Effector memory CD8-positive, alpha-beta T cell (primary cell): ENCODE data around the gene GPR4.

Source experiments
- ATAC-seq: fragments of 150-1000 bp; cut with Tn5 transposase; replicated peaks from 2 replicates; pipeline ENCODE4 v1.10.0; 2021; ENCODE audit warnings: mild to moderate bottlenecking, moderate library complexity
- DNase-seq, 3 experiments: peaks; one replicate each; pipeline ENCODE4 v3.0.0; 2021
- H3K27ac Mint-ChIP-seq, 2 donors: one replicate each; pipeline ENCODE4 v1.8.0; 2022; ENCODE audit warnings: mild to moderate bottlenecking in 2 of 2, mixed read lengths in 2 of 2, moderate library complexity in 2 of 2
- H3K27me3 Mint-ChIP-seq, 2 donors: one replicate each; pipeline ENCODE4 v1.8.0; 2022; ENCODE audit warnings: mixed read lengths in 2 of 2
- H3K36me3 Mint-ChIP-seq: one replicate; pipeline ENCODE4 v1.8.0; 2022; ENCODE audit warnings: mild to moderate bottlenecking, moderate library complexity, mixed read lengths; ENCODE audit not compliant: insufficient read depth
- H3K4me1 Mint-ChIP-seq, 2 donors: one replicate each; pipeline ENCODE4 v1.8.0; 2022; ENCODE audit warnings: low read depth in 2 of 2, mixed read lengths in 2 of 2
- H3K4me3 Mint-ChIP-seq, 2 donors: one replicate each; pipeline ENCODE4 v1.8.0; 2022; ENCODE audit warnings: mild to moderate bottlenecking in 2 of 2, mixed read lengths in 2 of 2, moderate library complexity in 2 of 2
- H3K9me3 Mint-ChIP-seq, 2 donors: one replicate each; pipeline ENCODE4 v1.8.0; 2022; ENCODE audit warnings: mixed read lengths in 2 of 2

The GPR4 gene

DNA sequence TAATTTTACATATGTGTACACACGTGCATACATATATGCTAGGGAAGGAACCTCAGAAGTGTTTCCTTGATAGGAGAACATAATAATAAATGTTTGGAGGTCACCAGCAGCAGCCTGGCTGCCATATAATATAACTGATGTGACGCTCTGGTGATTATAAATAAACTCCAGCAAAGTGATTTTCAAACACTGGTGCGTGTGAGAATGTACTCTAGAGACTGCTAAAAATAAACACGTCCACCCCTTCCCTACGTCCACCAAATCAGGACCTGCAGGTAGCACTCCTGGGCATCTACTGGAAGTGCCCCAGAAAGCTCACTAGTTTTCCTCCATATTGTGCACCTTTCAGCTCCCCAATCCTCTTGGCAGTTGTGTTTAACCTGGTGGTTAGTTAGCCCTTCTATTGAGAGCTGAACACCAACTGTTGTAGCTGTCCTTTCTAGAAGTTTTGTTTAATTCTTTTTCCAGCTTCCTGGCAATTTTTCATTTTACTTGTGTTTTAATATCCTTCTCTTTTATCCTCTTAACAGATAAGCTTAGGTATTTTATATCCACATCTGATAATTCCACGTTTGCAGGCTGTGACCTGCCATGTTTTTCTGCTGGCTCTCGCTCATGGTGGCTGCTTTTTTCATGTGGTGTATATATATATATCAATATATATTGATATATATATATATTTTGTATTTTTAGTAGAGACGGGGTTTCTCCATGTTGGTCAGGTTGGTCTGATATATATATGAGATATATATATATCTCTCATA lies 30.4 kb downstream of the GPR4 start:
- H3K9me3 Mint-ChIP-seq, result no peaks in the 10 kb centered on the region
- H3K4me1 Mint-ChIP-seq, result peaks cover 7 to 9% of the 10 kb centered on the region in 2 donors
- no peaks in the 10 kb centered on the region for H3K36me3 Mint-ChIP-seq
- no peak for DNase-seq
- no peak overlapping the region for H3K27ac Mint-ChIP-seq
- no peaks in the 10 kb centered on the region for H3K27me3 Mint-ChIP-seq
- ATAC-seq, result no peak
- H3K4me3 Mint-ChIP-seq, result no peak overlapping the region

DNA sequence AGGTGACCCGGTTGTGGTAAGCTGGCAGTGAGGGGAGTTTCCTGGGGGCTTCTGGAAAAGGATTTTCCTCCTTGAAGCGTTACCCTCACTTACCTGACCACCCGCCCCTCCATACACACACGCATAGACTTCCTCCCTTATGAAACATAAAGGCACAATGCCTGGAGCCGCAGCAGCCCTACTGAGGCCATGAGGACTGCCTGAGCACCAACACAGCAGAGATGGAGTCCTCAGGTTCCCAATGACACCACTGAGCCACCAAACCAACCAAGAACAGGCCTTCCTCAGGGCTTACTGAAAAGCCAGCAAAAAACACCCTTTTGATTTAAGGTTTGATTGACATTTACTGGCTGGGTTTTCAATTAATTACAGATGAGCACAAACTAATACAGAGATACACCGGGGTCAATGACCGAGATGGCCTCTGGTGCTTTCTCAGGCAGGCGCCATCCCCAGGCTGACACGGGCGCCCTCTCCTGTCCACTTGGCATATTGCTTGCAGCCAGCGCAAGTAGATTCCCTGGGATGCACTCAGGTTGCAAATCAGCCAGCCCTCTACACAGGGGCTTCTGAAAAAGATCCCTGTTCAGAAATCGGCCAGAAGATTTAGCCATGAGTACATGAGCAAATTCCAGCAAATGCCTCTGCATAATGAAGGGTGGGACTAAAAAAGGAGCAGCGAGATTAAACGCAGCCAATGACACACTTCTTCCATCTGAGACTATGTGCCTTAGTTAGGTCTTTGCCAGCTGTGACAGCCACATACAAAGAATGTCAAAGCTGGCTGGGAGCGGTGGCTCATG lies 32.2 kb downstream of the GPR4 start:
- Mint-ChIP-seq H3K9me3 (no peaks in the 10 kb centered on the region), H3K36me3 (no peaks in the 10 kb centered on the region), H3K27ac (peak overlapping the region in 1 of 2 donors; percentile 57), H3K4me3 (no peak overlapping the region), H3K4me1 (peaks cover 6 to 8% of the 10 kb centered on the region in 2 donors), H3K27me3 (no peaks in the 10 kb centered on the region)
- ATAC-seq (peak; percentile 61), DNase-seq (peak; percentile 46 to 49 (median 48))

DNA sequence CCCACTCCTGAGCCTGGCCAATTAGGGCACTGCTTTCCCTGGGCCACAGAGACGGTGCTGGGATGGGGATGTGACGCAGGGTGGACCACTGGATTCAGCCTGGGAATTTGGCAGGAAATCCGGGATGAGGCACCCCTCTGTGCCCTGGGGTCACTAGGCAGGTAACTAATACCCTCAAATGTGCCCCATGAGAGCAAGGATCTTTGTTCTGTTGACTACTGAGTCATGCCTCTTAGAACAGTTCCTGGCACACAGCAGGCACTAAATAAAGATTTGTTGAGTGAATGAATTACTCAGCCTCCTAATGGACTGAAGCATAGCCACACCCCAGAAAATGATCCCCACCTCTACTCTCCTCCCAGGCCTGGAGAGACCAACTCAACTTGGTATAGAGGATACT lies 33.3 kb downstream of the GPR4 start:
- no peak overlapping the region for H3K4me3 Mint-ChIP-seq
- no peaks in the 10 kb centered on the region for H3K27me3 Mint-ChIP-seq
- DNase-seq (no peak), ATAC-seq (no peak)
- no peaks in the 10 kb centered on the region for H3K9me3 Mint-ChIP-seq
- H3K27ac Mint-ChIP-seq, result no peak overlapping the region
- peaks cover 6 to 8% of the 10 kb centered on the region in 2 donors for H3K4me1 Mint-ChIP-seq
- no peaks in the 10 kb centered on the region for H3K36me3 Mint-ChIP-seq

DNA sequence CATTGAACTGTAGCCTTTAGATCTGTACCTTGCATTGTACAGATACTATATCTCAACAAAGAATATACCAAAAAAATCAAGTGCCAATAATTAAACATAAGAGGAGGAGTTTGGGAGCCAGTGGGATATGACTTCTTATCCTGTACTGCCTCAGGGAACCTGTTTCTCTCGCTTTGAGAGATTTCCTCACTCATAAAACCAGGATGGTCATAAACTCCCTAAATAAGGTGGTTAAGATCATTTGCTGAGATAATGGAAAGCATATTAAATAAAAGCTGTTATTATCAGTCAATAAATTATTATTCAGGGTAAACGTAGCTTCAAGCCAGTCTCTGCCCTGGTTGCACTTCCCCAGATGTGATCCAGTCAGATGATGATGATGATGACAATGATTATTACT lies 34.4 kb downstream of the GPR4 start:
- H3K4me3 Mint-ChIP-seq, result no peak overlapping the region
- H3K27ac Mint-ChIP-seq, result no peak overlapping the region
- no peak for DNase-seq
- H3K36me3 Mint-ChIP-seq, result no peaks in the 10 kb centered on the region
- H3K27me3 Mint-ChIP-seq, result no peaks in the 10 kb centered on the region
- H3K9me3 Mint-ChIP-seq, result no peaks in the 10 kb centered on the region
- peaks cover 6 to 12% of the 10 kb centered on the region in 2 donors for H3K4me1 Mint-ChIP-seq
- ATAC-seq, result no peak

DNA sequence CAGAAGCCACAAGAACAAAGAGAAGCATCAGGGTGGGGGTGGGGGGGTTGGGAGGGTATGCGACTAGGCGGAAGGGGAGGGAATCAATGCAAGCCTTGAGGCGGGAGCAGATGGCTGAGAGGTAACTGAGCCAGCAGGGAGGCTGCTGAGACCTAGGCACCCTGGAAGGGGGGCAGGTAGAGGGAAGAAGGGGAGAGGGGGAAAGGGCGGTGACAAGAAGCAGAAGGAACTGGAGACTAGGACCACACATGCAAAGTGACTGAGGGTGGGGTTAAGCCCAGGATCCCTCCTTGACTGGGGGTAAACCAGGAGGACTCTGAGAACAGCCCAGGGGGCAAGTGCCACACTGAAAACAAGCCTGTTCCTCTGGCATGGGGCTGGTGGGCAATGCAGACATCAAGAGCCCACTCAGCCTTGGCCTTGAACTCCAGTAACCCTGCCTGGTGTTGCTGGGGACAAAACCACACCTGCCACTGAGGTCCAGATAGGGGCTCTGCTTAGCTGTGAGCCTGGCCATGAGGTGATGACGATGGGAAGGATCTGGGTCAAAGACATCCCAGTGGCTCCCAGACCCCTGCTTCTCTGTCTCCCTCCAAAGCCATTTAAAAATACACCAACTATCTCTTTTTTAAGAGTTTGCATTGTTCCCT lies 37.8 kb downstream of the GPR4 start:
- ATAC-seq (no peak), DNase-seq (no peak)
- H3K27ac Mint-ChIP-seq, result no peak overlapping the region
- H3K9me3 Mint-ChIP-seq, result no peaks in the 10 kb centered on the region
- H3K36me3 Mint-ChIP-seq, result no peaks in the 10 kb centered on the region
- peaks cover 0 to 7% of the 10 kb centered on the region in 2 donors for H3K4me1 Mint-ChIP-seq
- H3K27me3 Mint-ChIP-seq, result no peaks in the 10 kb centered on the region
- H3K4me3 Mint-ChIP-seq, result no peak overlapping the region

DNA sequence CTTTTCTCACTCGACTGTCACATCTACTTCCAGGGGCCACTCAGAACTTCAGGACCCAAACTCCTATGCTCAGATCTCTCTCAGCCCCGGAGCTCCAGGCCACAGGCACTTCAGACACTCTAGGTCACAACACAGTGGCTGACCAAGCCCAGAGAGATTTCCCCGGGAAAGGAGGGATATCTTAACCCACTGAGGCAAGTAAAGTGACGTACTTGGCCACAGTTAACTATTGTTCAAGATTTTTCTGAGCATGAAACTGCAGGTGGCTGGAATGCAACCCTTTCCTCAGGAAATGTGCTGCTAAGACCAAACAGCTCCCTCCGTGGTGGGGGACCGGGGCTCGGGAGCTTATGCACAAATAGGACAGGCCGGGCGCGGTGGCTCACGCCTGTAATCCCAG lies 41.3 kb downstream of the GPR4 start:
- H3K27ac Mint-ChIP-seq, result peak overlapping the region in 1 of 2 donors; percentile 16
- no peak for ATAC-seq
- no peak for DNase-seq
- no peaks in the 10 kb centered on the region for H3K27me3 Mint-ChIP-seq
- peaks cover 2 to 11% of the 10 kb centered on the region in 2 donors for H3K4me1 Mint-ChIP-seq
- peaks cover 3% of the 10 kb centered on the region for H3K36me3 Mint-ChIP-seq
- no peak overlapping the region for H3K4me3 Mint-ChIP-seq
- no peaks in the 10 kb centered on the region for H3K9me3 Mint-ChIP-seq

DNA sequence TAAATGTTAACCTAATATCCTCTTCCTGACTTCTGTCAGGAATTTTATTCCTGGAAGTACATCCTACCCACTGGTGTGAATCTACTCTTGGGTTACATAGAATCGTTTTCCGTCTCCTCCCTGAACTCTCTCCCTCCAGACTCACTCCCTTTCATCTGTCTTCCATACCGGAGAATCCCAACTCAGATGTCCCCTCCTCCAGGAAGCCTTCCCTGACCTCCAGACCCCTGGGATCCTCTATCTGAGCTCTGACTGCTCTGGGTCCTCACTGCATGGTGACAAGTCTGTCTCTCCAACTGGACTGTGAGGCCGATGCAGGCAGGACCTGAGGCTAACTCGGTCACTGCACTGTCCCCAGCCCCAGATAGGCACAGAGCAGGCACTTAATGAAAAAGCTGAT lies 42.0 kb downstream of the GPR4 start:
- H3K9me3 Mint-ChIP-seq, result no peaks in the 10 kb centered on the region
- H3K27me3 Mint-ChIP-seq, result no peaks in the 10 kb centered on the region
- ATAC-seq (no peak), DNase-seq (no peak)
- peak overlapping the region; percentile 16 to 62 for H3K27ac Mint-ChIP-seq
- H3K4me3 Mint-ChIP-seq, result no peak overlapping the region
- H3K4me1 Mint-ChIP-seq, result peaks cover 2 to 11% of the 10 kb centered on the region in 2 donors
- peaks cover 3% of the 10 kb centered on the region for H3K36me3 Mint-ChIP-seq

DNA sequence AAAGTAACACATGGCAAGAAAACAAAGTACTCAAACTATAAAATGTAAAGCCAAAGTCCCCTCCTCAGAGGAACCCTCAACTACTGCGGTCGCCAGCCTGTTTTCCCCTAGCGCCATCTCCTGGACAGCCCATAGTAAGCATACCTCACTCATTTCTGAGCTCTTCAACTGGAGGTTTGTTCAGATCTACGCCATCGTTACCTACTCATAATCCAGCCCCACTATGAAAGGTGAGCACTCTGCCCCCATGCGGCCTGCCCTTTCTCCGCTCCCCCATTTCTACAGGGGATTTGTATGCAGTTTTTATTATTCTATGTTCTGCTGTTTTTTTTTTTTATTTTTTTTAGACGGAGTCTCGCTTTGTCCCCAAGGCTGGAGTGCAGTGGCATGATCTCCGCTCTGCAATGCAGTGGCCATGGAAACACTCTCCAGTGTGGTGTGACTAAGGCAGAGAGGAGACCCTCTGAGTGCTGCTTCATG lies 43.6 kb downstream of the GPR4 start:
- Mint-ChIP-seq H3K36me3 (peaks cover 3% of the 10 kb centered on the region), H3K27me3 (no peaks in the 10 kb centered on the region), H3K27ac (peak overlapping the region in 1 of 2 donors; percentile 71), H3K4me3 (no peak overlapping the region), H3K9me3 (no peaks in the 10 kb centered on the region), H3K4me1 (peaks cover 2 to 9% of the 10 kb centered on the region in 2 donors)
- peak; percentile 99 for ATAC-seq
- peak; percentile 55 to 64 (median 57) for DNase-seq

DNA sequence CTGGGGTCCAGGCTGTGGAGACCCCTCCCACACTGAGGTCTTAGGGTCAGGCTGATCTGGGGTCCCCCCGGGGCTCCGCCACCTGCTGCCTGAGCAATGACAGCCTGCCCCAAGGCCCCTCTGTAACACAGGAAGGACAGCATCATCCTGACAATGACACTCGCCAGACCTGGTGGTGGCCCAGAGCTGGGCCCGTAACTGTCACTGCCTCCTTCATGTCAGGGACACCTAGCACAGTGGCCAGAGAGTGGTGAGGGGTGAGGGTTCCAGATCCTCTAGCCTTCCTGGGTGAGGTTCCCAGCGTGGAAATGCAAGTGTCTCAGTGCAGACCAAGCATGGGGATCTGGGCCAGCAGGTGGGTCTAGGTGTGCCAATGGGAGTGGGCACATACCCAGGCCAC lies 45.2 kb downstream of the GPR4 start:
- H3K9me3 Mint-ChIP-seq, result no peaks in the 10 kb centered on the region
- H3K4me3 Mint-ChIP-seq, result no peak overlapping the region
- no peak for DNase-seq

DNA sequence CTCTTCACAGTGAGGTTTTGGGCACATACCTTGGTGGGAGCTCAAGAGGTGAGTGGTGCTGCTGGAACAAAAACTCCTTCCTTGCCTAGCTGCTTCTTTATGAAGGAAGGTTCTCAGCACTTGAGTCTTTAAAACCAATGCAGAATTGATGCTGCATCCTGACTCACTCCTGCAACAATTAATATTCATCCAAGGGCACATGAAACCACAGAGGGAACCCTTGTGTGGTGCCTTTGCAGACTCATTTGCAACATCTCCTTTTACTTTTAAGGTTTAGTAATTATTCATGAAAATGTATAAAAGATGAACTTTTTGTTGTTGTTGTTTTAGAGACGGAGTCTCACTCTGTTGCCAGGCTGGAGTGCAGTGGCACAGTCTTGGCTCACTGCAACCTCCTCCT lies 47.5 kb downstream of the GPR4 start:
- H3K27me3 Mint-ChIP-seq, result no peaks in the 10 kb centered on the region
- no peak overlapping the region for H3K27ac Mint-ChIP-seq
- ATAC-seq (no peak), DNase-seq (no peak)
- H3K4me1 Mint-ChIP-seq, result peaks cover 2 to 4% of the 10 kb centered on the region in 2 donors
- H3K36me3 Mint-ChIP-seq, result peaks cover 7% of the 10 kb centered on the region
- H3K4me3 Mint-ChIP-seq, result no peak overlapping the region
- no peaks in the 10 kb centered on the region for H3K9me3 Mint-ChIP-seq

More for the DNA sequence above, 45.2 kb downstream of the GPR4 start:
- Mint-ChIP-seq H3K36me3 (peaks cover 7% of the 10 kb centered on the region), H3K27me3 (no peaks in the 10 kb centered on the region), H3K4me1 (peaks cover 2 to 7% of the 10 kb centered on the region in 2 donors), H3K27ac (no peak overlapping the region)
- no peak for ATAC-seq

DNA sequence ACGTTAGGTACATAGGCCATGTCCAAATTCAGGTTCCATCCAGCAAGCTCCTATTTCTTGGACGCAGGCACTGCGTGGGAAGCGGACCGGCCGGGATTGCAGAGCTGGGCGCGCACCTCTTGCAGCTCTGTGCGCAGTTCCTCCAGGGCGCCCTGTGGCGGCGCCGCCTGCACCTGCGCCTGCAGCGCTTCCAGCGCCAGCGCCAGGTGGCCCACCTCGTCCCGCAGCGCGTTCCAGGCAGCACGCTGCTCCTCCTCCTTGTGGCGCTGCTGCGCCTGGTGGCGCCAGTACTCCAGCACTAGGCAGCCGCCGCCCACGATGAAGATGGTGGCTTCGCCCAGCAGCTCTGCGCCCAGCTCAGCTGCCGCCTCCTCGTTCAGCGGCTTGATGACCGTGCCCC lies 48.5 kb downstream of the GPR4 start:
- no peaks in the 10 kb centered on the region for H3K27me3 Mint-ChIP-seq
- no peaks in the 10 kb centered on the region for H3K9me3 Mint-ChIP-seq
- DNase-seq (no peak), ATAC-seq (no peak)
- peaks cover 7% of the 10 kb centered on the region for H3K36me3 Mint-ChIP-seq
- peaks cover 2 to 4% of the 10 kb centered on the region in 2 donors for H3K4me1 Mint-ChIP-seq
- H3K4me3 Mint-ChIP-seq, result no peak overlapping the region
- H3K27ac Mint-ChIP-seq, result no peak overlapping the region

DNA sequence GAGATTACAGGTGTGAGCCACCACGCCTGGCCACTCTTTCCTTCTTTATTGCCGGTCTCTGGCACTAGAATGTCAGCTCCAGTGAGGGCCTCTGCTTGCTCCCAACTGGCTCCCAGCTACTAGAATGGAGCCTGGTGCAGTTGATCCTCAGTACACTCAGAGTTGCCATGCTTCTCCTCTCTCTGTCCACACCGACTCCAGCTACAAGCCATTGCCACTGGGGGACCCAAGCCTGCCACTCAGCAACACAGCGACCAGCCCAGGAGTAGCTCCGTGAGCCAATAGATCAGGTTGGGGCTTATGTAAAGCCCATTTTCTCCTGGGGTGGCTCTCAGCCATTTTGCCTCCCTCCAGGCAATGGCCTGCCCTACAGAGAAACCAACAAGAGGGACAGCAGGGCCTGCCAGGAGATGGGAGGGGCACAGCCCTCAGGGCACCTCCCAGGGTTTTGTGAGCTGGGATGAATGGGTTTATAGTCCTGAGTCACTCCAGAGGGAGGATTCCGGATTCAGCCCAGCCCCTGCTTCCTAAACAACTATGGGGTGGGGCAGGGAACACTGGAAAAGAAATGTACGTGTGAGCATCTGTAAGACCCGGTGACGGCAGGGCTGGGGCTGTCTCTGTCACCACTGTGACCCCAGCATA lies 53.9 kb downstream of the GPR4 start:
- peaks cover 4% of the 10 kb centered on the region for H3K36me3 Mint-ChIP-seq
- no peaks in the 10 kb centered on the region for H3K9me3 Mint-ChIP-seq
- H3K4me3 Mint-ChIP-seq, result no peak overlapping the region
- peak overlapping the region in 1 of 2 donors; percentile 57 for H3K27ac Mint-ChIP-seq
- no peaks in the 10 kb centered on the region for H3K27me3 Mint-ChIP-seq
- peaks cover 0 to 2% of the 10 kb centered on the region in 2 donors for H3K4me1 Mint-ChIP-seq
- DNase-seq (no peak), ATAC-seq (no peak)

DNA sequence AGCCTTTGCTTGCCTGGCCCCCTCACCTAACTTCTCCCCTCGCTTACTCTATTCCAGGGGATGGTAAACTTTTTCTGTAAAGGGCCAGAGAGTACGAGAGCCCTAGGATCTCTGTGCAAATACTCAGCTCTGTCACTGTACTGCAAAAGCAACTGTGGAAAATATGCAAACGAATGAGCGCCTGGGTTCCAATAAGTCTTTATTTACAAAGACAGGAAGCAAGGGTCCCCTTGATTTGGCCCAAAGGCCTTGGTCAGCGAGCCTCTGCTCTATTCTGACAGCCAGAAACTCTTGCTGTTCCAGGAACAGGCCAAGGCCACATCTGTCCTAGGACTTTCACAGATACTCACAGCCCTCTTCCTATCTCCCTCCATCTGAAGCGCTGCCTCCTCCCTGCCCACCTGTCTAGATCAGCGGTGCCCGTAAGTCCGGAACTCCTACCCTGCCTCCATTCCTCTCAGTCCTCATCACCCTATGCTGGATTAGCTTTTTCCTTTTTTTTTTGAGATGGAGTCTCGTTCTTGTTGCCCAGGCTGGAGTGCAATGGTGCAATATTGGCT lies 54.7 kb downstream of the GPR4 start:
- Mint-ChIP-seq H3K27me3 (no peaks in the 10 kb centered on the region), H3K4me1 (peaks cover 0 to 2% of the 10 kb centered on the region in 2 donors), H3K4me3 (no peak overlapping the region), H3K9me3 (no peaks in the 10 kb centered on the region), H3K36me3 (peaks cover under 1% of the 10 kb centered on the region), H3K27ac (peak overlapping the region in 1 of 2 donors; percentile 57)
- ATAC-seq (no peak), DNase-seq (no peak)
